HepG2 (cell line): ENCODE data around the gene MYOM1. TPM values are rescaled to one million over a fixed set of nuclear protein-coding genes. Genes with fewer than 3 reads are reported as not detected.

Source experiments
- AFF4 ChIP-seq: sonication (generic); formaldehyde crosslinking; IDR thresholded peaks from 2 replicates; pipeline ENCODE4 v1.4.0; 2020; ENCODE audit warnings: missing genetic modification reagents
- IKZF5 ChIP-seq: IDR thresholded peaks from 2 replicates; pipeline ENCODE4 v1.6.1; 2018; ENCODE audit warnings: missing genetic modification reagents, mild to moderate bottlenecking, missing compliant biosample characterization
- MTA3 ChIP-seq: sonication (generic); formaldehyde crosslinking; IDR thresholded peaks from 2 replicates; pipeline ENCODE4 v1.4.0; 2020; ENCODE audit warnings: missing genetic modification reagents
- NCOA2 ChIP-seq: sonication (generic); formaldehyde crosslinking; IDR thresholded peaks from 2 replicates; pipeline ENCODE4 v1.8.0; 2022; ENCODE audit warnings: inconsistent platforms
- SKIL ChIP-seq: sonication (generic); formaldehyde crosslinking; IDR thresholded peaks from 2 replicates; pipeline ENCODE4 v1.8.0; 2022; ENCODE audit warnings: missing genetic modification reagents, mild to moderate bottlenecking, moderate library complexity, borderline replicate concordance
- SMAD9 ChIP-seq: sonication (generic); formaldehyde crosslinking; IDR thresholded peaks from 2 replicates; pipeline ENCODE4 v1.5.1; 2020; ENCODE audit warnings: mild to moderate bottlenecking, missing genetic modification reagents
- ZNF605 ChIP-seq: sonication (generic); formaldehyde crosslinking; IDR thresholded peaks from 2 replicates; pipeline ENCODE4 v1.8.0; 2022; ENCODE audit warnings: mild to moderate bottlenecking, missing genetic modification reagents
- ZNF687 ChIP-seq: sonication (generic); formaldehyde crosslinking; IDR thresholded peaks from 2 replicates; pipeline ENCODE4 v1.5.1; 2020; ENCODE audit warnings: mild to moderate bottlenecking, missing genetic modification reagents, moderate library complexity
- ZNF780A ChIP-seq: sonication (generic); formaldehyde crosslinking; IDR thresholded peaks from 2 replicates; pipeline ENCODE4 v1.8.0; 2022; ENCODE audit warnings: mild to moderate bottlenecking, missing genetic modification reagents, moderate library complexity
- ZSCAN22 ChIP-seq: sonication (generic); formaldehyde crosslinking; IDR thresholded peaks from 2 replicates; pipeline ENCODE4 v1.4.0; 2020; ENCODE audit warnings: mild to moderate bottlenecking, missing genetic modification reagents
- polyA plus RNA-seq, 8 experiments: library from polyadenylated mRNA; depleted of rRNA in 3 of 8; stranded (reverse) in 7 of 8; unstranded in 1 of 8; fragments of >200 nt; fragmentation: Illumina TruSeq in 4 of 8; extraction: Trizol in 4 of 8; gene quantifications; 2 replicates each; pipeline versions ENCODE4 v1.2.1 to v1.2.3, GENCODE V29; 2011 to 2016; ENCODE audit warnings: low read depth in 4 of 8, missing spikeins in 1 of 8, mixed read lengths in 1 of 8; ENCODE audit not compliant: insufficient read depth in 1 of 8
- total RNA-seq, 5 experiments: library from RNA; depleted of rRNA; stranded (reverse); fragments of >200 nt; fragmentation: Illumina TruSeq; extraction: Trizol; gene quantifications; 2 replicates each; pipeline ENCODE4 v1.2.3, GENCODE V29; 2016; ENCODE audit warnings: low read depth in 1 of 5

The MYOM1 gene
- total and polyA plus RNA-seq, 2 of the 13 experiments (the other 11 are each of a cell fraction or from before 2014, with no cell fraction given) = 0.46 to 0.98 TPM

GRCh38 chr18:3246635-3247239, 27.0 kb upstream of the MYOM1 start (continued):
- no peak for TF ChIP-seq ZNF687 (CRISPR knock-in tag)
- no peak for TF ChIP-seq ZSCAN22 (CRISPR knock-in tag)
- TF ChIP-seq SMAD9 (CRISPR knock-in tag) = no peak
- TF ChIP-seq ZNF780A = no peak
- TF ChIP-seq MTA3 = no peak
- TF ChIP-seq AFF4 (CRISPR knock-in tag) = no peak
- peak; percentile 27; the same call in 1 of the 2 replicates for TF ChIP-seq SKIL (CRISPR knock-in tag)
- TF ChIP-seq ZNF605 (CRISPR knock-in tag) = no peak
- no peak for TF ChIP-seq IKZF5 (CRISPR knock-in tag)
- no peak for TF ChIP-seq NCOA2 (CRISPR knock-in tag)
